DMS53 treated with DMSO at 0.1 percent for 48 hours (cell line): ENCODE results near the gene PPIA.
"Not testable (repeated sequence)": the region's sequence is repeated elsewhere in the genome, so short reads cannot be mapped to it uniquely, and the experiment has no call there.

Experiments
- DNase-seq: peaks from one replicate; lab custom pipeline; 2025; ENCODE audit not compliant: unreplicated experiment; lab: John Stamatoyannopoulos, UW

Gene PPIA

DNA sequence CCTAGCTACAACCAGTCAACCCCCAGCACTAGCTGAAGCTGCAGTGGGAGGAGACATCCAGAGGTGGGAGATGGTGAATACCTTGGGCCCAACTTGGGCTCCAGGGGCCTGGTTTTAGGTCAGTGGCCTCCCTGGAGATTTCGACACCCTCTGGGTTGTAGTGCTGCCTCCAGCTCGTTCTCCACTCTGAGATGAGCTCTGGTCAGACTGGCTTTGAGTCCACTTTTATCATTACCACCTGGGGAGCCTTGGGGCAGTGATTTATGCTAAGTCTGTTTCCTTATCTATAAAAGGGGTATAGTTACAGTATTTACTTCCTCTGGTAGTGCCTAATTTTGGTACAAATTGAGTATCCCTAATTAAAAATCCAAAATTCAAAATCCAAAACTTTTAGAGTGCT lies 22.8 kb downstream of the PPIA start:
- no peak for DNase-seq

DNA sequence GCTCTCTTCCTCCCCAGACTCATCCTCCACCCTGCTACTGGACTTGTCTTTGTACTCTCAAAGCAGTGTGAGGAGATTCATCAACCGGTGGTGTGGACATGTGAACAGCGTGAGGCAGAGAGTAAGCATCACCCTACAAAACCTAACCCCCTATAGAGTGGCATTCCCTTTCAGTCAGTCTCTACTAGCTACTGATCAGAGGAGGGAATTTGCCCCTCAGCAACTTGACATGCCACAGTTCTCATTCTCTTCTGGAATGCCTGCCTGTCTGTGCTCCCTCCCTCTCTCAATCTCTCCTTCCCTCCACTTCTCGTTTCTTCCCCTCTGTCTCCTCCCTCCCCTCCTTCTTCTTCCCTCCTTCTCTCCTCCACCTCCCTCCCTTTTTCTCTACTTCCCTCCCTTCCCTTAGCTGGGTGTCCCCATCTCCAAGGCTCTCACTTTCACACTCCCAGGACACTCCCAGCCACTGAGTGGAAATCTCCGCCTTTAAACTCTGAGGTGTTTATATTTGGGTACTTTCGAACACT lies 26.8 kb downstream of the PPIA start:
- no peak for DNase-seq

DNA sequence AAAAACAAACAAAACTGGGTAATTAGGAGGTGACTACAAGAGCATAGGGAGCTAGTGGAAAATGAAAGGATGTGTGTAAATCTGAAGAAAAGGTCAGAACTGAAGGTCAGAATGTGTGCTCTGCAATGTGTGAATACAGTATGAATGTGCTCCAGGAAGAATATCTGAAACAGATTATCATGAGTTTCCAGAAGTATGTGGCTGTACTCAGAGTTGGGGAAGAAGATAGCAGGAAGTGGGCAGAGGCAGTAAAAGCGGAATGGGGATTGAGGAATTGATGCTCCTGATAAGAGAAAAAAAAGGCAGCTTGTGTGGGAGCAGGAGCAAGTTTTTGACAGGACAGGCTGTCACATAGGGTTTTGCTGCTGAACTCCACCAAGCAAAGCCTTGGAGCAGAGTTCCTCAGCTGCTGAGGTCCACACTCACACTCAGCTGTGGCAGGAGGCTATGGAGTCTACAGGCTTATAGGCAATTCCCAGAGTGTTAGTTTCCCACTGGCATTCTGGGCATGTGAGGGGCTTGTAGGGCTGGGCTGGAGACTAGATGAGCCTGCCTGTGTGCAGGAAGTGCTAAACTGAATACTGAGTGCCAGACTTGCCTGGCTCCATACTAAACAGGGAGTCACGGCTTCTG lies 28.5 kb downstream of the PPIA start:
- DNase-seq, result no peak

DNA sequence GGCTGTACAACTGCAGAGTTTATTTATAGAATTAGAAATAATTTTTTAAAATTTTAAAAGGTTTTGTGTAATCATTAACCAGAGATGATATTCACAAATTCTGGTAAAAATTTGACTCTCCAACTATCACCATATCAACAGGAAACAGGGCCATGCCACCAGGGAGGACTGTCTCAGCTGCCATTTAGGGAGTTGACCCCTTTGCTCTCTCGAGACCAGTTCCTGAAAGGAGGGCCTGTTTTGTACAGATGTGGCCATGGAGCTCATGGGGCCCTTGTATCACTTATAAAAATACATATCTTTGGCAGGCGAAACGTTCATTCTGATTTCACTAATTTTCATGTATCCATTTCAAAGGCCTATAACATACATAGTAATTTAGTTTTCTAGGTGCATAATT lies 31.1 kb downstream of the PPIA start:
- no peak for DNase-seq

DNA sequence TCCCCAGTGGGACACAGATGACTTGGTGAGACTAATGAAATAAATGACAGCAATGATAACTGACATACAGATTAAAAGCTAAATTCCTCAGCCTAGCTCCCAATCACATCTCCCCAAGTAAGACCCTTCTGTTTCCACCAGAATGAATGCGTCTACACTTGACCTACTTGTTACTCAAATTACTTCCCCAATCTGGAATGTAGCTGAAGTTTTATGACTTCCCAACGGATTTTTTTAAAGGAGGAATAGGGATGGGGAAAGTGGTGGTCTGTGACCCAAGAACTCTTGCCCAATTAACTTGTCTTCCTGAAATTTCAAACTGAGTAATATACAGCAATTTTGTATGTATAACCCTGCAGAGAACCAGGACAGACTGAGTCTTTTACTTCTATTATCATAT lies 42.3 kb downstream of the PPIA start:
- DNase-seq, result no peak

DNA sequence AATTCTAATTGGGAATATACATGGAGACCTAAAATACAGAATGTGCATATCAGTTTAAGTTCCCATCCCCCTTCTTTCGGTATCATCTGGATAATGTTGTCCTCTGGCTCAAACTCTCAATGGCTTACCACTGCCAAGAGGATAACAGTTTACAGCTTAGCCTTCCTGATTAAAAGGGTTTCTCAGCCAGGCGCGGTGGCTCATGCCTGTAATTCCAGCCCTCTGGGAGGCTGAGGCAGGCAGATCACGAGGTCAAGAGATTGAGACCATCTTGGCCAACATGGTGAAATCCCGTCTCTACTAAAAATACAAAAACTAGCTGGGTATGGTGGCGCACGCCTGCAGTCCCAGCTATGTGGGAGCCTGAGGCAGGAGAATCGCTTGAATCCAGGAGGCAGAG lies 46.2 kb downstream of the PPIA start:
- DNase-seq, result not testable (repeated sequence)

DNA sequence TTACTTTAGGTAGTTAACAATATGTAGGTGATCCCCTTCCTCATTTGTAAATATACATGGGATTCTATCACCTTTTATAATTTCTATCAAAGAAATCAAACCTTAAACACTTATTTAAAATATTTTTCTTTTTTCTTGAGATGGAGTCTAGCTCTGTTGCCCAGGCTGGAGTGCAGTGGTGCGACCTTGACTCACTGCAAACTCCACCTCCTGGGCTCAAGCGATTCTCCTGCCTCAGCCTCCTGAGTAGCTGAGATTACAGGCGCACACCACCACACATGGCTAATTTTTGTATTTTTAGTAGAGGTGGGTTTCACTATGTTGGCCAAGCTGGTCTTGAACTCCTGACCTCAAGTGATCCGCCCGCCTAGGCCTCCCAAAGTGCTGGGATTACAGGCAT lies 47.0 kb downstream of the PPIA start:
- DNase-seq, result not testable (repeated sequence)

DNA sequence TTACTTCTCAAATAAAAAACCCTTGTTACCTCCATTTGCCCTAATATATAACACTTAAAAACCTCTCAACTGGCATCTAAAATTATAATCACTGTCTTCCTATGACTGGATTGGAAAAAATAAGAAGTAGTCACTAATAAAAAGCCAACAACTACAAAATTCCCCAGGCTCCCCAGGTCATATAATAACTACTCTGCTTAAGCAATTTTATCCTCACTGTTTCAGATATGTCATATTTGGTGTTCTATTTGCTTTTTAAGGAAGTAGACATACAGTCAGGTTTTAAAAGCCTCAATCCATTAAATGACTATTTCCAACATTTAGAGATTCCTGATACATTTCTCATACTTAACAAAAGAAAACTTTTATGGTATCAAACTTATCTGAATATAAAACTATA lies 49.0 kb downstream of the PPIA start:
- DNase-seq, result no peak

DNA sequence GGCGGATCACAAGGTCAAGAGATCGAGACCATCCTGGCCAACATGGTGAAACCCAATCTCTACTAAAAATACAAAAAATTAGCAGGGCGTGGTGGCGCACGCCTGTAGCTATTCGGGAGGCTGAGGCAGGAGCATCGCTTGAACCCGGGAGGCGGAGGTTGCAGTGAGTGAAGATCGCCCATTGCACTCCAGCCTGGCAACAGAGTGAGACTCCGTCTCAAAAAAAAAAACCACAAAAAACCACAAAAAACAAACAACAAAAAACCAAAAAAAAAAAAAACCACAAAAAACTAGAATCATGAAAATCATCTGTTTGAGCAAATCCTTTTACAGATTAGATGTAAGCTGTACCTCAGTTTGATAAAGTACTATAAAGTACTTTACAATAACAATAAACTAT lies 49.9 kb downstream of the PPIA start:
- DNase-seq, result not testable (repeated sequence)

DNA sequence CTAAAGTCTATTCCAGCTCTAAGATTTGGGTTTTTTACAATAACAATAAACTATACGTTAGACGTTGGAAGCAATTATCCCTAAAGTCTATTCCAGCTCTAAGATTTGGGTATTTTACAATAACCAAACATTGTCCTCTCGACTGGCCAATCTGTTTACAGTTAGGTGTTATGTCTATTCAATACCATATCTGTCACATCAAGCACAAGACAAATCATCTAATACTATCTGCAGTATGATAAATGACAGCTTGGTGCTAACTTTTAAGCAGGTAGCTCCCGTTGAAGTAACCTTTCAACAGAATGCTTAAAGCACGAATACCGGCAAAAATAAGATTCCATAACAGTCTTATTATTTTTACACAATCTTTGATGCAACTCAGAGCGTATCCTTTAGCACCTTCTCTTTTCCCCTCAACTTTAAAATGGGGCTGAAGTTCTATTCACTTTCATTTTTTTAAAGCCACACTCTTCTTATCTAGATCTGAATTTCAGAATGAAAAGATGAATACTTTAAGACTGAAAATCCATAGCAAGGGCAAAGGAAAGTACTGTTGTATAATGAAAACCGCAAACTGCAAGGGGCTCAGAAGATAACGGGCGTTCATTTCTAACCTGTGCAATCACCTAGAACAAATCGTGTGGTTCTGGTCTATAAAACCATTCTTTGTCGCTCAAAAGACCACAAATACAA lies 50.5 kb downstream of the PPIA start:
- DNase-seq, result no peak

DNA sequence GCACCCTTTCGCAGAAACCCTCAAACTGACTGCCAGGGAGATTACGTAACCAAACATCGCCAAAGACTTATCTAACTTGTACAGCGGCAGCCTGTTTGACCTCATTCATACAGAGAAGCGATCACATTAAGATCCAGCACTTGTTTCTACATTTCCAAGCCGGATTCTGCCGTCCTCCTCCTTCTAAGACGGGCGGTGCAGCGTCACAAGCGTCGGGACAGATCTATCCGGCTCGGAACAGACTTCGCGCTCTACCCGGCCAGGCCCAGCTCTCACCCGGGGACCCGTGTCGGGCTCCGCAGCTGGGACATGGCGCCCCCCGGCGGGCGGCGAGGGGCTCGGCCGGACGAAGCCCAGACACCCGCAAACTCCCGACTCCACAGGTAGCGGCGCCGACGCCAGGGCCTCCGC lies 51.0 kb downstream of the PPIA start:
- DNase-seq, result peak; percentile 62

DNA sequence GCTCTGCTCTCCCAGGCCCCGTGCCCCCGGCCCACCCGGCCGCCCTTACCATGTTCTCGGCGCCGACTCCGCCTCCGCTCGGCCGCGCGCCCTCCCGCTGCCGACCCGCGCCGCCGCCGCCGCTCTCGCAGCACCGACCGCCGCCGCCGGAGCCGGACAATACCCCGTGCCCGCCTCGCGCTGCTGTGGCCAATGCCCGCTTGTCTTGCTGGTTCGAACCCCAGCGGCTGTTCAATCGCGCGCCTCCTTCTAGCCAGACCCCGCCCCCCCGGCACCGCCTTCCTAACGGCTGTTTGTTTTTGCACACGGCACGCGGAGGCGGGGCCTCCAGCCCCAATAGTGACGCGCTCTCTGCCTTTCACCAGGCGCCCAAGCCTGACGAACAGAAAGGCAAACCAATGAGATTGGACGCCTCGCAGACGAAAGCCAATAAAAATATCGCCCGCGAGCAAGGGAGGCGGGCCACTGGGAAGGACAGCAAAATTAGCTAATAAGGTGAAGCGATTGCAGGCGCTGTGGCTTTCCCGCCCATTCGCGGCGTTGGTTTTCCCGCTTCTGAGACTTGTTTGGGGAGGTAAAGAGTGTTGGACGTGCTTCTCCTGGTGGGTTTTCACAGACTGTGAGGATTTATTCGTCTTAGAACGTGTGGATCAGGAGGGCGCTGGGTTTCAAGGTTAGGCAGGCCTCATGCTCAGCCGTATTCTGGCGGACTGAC lies 51.6 kb downstream of the PPIA start, which contains the start of gene H2AZ2:
Gene H2AZ2, minus strand, starts transcription at position 168 of the 715 bp plus-strand sequence. Its CDS starts 116 bp downstream, at position 52.
- peak; percentile 99 for DNase-seq

DNA sequence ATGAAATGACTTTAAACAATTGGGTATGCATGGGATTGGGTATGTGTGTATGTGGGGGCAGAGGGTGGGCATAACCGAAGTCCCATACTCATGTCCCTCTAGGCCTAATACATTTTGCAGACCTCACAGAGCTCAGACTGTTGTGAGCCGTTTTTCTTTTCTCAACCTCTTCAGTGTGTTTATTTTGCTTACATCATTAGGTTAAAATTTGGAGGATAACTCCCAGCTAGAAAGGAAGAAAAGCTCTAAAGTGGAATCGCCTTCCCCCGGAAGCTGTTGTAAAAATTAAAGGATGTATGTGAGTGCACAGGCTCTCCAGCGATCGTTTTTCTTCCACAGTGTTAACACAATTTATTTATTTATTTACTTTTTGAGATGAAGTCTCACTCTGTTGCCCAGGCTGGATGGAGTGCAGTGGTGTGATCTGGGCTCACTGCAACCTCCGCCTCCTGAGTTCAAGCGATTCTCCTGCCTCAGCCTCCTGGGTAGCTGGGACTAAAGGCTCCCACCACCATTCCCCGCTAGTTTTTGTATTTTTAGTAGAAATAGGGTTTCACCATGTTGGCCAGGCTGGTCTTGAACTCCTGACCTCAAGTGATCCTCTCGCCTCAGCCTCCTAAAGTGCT lies 52.9 kb downstream of the PPIA start:
- peak; percentile 22 for DNase-seq

DNA sequence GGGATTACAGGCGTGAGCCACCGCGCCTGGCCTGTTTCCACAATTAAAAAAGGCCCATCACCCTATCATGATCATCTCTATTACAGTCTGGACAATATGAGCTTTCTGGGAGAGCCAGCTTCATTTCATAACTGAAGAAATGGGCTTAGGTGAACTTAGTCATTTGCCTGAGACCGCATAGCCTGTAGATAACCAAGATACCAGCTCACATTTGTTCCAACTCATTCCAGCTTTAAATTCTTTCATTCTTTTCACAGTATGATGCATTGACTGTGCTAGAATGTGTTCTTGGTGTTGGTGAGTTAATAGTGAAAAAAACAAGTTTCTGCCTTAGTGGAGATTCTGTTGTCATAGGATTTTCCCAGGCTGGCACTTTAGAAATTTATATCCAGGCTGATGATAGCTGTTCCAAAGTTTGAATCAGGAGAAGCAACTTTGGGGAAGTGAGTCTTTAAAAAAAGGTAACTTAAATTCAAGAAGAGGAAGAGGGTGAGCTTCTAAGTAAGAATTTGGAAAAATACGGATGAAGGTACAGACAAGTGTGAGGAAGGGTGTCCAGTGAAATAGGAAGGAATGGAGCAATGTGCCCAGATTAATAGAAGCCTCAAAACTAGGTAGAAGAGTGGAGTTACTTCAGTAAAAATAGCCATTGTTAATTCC lies 53.5 kb downstream of the PPIA start:
- DNase-seq, result no peak

DNA sequence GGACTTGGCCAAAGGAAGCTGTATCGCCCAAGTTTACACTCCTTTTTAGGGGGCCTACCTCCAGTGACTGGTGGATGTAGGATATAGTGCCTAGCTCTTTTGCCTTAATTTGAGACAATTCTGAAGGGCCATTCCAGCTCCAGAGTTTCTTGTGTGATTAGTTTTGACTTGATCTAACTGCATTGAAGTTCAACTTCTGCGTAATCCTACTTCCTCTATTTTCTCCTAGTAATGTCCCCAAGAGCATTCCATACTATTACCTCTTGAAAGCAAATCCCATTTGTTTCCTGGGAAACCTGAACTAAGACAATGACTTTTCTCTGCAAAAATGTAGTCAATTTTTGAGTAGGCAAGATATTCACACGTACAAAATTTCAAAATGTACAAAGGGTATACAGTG lies 56.1 kb downstream of the PPIA start:
- DNase-seq, result no peak
